HG03378 (cell line): Measurements from ENCODE around the gene TARDBP.
"Not testable (repeated sequence)": the region's sequence is repeated elsewhere in the genome, so short reads cannot be mapped to it uniquely, and the experiment has no call there.

Source experiments
- ATAC-seq: cut with Tn5 transposase; IDR thresholded peaks from one replicate; pipeline ENCODE4 v1.9.1; 2021; ENCODE audit warnings: mild to moderate bottlenecking, moderate library complexity; ENCODE audit not compliant: unreplicated experiment

Gene TARDBP

DNA sequence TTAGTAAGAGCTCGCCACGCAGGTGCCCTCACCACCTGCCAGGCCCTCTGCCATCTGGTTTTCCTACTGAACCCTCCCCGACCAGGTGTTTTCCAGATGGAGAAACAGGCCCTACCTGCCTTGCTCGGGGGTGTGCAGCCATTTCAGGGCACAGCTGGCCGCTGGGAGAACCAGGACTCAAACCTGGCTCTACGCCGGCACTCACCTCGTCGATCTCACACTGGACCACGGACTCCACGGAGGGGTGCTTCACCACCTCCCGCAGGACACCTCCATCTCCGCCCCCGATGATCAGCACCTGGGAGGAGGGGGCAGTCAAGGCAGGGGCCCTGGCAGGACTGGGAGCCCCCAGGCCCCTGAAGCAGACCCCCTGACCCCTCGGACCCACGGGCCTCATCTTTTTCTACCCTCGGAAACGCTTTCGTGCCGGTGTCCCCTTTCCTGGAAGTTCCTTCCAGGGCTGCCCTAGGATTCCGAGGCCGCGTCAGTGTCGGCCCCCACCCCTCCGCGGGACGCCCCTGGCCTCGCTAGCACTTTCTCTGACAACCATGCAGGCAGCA lies 46.2 kb downstream of the TARDBP start:
- ATAC-seq = no peak

DNA sequence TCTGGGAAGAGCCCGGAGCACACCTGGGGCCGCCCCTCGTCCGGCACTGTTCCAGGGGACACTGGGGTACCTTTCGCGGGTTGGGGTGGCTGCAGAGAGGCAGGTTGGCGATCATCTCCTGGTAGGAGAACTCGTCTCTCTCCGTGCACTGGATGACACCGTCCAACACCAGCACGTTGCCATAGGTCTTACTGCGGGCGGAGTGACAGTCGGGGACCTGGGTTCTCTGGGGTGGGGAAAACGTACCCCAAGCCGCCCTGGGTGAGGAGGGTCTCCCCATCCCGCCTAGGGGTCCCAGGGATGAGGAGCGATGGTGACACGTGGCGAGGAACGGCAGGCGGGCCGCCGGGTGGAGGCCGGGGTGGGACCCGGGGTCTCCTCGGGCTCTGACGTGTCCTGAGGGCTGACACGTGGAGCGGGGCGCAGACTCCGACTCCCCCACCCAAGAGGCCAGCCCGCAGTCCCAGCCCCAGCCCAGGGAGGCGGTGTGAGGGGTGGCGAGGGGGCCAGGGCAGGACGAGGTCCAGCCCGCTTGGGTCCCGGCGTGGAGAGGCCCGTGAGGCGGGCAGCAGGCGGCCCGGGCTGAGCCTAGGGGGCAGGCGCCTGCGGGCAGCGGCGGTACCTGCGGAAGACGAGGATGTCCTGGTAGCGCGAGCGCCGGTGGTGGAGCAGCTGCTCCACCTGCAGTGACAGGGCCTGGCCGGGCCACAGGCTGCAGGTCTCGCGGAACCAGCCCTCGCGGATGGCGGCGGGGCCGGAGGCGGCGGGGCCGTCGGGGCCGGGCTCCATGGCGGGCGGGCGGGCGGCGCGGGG lies 46.9 kb downstream of the TARDBP start:
- peak; percentile 9 for ATAC-seq

DNA sequence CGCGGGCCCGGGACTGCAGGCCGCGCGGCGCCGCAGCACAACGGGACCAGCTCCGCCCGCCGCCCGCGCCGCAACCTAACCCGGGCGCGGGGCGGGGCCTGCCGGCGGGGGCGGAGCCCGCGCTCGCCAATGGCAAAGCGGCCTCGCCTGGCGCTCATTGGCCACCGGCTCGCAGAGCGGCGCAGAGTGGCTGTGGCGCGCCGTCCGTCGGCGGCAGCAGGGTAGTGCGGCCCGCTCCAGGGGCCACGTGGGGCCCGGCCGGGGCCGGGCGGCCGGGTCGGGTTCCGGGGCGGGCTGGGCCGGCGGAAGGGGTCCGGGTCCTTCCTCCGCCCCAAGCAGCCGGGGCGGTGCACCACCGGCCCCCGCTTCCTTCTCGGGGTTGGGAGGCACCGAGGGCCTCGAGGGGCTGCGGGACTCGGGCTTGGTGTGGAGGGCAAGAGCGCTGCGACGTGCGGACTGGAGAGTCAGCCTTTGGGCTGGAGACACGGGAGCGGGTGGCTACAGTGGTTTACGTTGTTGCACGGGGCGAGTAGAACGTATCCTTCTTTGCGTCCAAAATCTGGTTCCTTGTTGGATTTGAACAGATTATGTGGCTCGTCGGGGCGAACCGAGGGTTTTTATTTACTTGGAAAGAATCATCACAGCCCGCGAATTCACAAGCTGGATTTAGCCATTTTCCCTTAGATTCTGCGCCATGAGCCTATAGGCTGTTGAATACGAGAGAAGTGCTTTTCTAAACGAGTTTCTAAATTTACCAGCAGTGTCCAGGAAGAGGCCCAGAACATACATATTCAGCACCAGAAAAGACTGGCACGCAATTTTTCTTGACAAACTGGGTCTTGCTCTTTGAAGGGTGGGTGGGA lies 47.7 kb downstream of the TARDBP start, which contains the start of gene SRM:
TSS of gene SRM (minus strand) at position 51 of the 863 bp plus-strand sequence. CDS start 75 bp downstream, outside the sequence.
- ATAC-seq = peak; percentile 55

DNA sequence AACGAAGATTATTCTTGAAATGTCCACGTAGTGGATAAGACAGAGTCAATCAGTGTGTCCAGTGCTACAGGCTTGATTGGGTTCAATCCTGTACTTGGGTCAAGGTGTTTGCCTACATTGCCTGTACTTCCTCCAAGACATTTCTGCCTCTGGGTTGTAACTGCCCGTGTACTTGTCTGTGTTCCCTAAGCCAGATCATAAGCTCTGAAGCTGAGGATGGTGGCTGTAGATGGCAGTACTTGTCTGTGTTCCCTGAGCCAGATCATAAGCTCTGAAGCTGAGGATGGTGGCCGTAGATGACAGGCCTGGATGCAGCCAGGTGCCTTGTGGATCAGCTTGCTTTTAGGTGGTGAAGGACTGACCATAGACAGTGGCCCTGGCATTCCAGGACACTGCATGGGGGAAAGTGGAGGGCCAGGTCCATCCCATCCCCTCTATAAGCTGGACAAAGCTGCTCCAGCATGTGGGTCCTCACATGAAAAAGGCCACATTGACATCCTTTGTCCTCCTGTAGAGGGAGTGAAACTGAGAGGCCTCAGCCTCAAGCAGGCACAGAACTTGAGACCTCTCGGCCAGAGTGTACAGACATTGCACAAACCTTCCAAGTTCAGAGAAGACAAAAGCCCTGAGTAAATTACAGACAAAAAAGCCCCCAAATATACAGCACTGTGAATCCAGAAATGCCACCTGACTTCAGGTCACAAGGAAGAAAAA lies 49.4 kb downstream of the TARDBP start:
- no peak for ATAC-seq

DNA sequence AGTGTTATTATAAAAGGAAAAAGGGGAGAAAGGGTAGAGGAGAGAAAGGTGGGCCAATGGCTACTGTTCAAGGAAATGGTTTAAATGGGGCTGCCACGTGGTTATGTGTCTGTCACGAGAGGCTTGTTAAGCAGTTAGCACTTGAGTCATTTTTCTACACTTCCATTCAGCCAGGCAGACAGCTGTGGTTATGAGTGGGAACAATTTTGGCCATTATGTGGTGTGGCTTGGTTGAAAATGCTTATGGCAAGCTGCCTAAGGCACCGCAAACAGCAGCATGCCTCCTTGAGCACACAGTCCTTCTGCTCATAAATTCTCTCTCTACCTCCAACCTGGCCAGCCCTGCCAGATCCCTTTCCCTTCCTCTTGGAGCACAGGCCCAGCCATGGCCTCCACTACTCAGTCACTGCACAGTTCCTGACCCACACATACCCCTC lies 50.5 kb downstream of the TARDBP start:
- peak; percentile 45 for ATAC-seq

DNA sequence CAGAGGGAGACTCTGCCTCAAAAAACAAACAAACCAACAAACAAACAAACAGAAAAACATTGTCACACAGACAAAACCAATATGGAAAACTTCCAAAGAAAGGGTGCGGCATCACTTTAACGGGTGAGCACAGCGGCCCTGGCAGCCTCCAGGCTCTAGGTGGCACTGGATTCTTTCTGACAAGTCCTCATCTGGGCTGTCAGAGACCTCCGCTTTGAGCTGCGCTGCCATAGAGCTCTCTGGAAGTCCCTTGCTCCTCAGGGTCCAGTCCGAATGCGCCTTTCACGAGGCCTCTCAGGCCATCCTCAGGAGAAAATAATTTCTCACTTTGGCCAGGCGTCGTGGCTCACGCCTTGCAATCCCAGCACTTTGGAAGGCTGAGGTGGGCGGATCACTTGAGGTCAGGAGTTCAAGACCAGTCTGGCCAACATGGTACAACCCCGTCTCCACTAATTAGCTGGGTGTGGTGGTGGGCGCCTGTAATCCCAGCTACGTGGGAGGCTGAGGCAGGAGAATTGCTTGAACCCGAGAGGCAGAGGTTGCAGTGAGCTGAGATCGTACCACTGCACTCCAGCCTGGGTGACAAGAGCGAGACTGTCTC lies 51.6 kb downstream of the TARDBP start:
- not testable (repeated sequence) for ATAC-seq

DNA sequence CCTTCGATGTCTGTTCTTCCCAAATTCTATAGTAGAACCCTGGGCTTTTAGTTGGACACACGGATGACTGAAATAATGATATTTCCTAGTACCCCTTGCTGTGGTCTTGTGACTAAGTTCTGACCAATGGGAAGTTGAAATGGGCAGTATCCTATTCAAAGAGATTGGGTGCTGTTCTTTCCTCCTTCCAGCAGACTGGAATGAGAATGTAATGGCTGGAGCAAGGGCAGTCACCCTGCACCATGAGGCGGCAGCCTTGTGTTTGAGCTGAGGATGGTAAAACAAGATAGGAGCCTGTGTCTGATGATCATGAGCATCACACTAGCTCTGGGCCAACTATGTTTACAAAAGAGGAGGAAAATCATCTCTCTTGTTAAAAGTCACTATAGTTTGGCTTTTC lies 52.5 kb downstream of the TARDBP start:
- ATAC-seq = no peak

DNA sequence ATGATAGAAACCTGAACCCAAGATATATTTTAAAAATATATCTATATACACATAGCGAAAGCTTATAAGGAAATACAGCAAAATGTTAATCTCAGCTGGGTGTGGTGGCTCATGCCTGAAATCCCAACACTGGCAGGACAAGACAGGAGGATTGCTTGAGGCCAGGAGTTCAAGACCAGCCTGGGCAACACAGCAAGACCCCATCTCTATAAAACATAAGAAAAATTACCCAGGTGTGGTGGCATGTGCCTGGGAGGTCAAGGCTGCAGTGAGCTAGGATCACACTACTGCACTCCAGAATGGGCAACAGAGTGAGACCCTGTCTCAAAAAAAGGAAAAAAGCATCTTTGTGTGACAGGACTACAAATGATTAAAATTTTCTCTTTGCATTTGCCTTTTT lies 53.3 kb downstream of the TARDBP start:
- no peak for ATAC-seq

DNA sequence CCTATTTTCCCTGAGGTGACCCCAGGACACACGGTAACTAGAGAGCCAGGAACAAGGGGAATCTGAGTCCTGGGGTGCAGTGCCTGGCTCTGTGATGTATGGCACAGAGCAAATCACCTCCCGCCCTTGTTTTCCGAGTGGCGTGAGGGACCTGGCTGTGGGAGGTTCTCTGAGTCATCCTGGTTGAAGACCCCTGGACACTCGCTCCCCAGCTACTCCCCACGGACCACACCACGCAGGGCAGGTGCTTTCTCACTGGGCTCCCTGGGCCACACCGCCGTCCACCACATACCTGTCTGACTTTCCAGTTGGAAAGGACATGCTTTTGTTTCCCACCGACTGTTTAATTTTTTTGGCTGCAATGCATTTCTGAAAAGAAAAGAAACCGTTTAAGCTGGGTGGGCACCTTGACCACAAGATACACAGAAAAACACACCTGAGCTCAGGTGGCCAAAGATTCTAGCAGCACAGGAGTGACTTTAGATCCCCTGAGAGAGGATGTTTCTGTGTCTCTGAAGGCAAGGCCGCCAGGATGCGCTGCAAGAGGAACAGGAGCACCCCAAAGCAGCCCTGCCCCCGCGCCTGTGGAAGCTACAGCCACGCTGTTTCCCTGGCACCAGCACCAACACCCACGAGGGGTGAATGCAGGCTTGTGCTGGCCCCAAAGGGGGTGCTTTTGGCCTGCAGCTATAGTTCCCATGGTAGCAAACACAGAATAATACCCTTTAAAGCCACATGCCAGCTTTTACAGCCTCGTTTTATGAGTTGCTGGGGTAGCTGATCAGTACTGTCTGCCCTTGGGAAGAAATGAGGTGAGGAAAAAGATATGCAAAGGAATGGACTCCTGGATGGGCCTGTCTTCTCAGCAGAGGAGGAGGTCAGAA lies 55.5 kb downstream of the TARDBP start:
- no peak for ATAC-seq

DNA sequence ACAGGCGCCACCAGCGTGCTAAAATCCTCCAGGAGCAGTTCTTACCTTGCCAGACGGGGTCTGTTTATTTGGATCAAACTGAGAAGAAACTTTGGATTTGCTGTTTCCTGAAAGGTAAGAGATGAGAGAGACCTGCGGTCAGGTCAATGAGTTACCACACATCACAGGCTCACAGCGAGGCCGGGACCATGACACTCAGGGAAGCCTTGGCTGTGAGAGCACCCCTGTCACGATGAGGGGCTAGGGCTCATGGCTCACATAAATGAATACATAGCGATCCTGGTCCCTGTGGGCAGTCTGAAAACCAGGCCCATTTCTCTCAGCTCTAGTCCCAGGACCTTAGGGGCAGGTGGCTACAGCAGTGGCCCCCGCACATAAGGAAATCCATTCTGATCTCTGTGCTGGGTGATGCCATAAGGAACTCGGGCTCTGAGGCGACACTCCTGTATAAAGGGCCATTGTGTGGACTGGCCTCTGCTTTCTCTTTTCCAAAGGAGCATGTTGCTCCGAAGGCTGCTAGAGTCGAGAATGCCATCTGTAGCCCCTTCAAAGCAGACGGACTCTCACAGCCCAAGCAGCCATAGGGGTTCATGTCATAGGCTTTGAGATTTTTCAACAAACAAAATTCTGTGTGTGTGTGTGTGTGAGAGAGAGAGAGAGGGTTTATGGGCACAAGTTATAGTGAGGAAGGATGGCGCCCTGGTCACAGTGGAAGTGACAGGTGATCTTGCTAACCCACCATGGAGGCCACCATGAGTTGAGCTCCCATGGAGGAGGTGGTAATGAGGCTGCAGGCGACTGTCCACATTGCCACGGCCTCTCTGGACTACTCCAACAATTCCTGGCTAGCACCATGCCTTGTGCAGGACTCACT lies 56.4 kb downstream of the TARDBP start:
- no peak for ATAC-seq

DNA sequence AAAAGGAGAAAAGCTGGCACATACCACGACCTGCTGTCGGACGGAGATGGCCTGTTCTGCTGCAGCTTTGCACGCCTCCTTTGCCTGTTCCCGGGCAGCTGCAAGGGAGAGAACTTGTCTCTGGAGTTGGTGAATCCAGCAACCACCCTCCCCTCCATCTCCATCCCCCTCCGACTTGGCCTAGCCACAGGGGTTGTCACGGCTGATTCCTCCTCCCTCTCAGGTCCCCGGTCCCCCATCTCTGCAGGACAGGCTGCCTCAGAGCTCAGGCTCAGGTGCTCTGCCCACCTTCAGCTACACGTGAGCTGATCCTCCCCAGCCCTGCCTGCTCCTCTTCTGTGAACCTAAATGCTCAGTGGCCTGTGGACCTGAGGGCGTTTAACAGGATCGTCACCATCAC lies 58.4 kb downstream of the TARDBP start:
- no peak for ATAC-seq

DNA sequence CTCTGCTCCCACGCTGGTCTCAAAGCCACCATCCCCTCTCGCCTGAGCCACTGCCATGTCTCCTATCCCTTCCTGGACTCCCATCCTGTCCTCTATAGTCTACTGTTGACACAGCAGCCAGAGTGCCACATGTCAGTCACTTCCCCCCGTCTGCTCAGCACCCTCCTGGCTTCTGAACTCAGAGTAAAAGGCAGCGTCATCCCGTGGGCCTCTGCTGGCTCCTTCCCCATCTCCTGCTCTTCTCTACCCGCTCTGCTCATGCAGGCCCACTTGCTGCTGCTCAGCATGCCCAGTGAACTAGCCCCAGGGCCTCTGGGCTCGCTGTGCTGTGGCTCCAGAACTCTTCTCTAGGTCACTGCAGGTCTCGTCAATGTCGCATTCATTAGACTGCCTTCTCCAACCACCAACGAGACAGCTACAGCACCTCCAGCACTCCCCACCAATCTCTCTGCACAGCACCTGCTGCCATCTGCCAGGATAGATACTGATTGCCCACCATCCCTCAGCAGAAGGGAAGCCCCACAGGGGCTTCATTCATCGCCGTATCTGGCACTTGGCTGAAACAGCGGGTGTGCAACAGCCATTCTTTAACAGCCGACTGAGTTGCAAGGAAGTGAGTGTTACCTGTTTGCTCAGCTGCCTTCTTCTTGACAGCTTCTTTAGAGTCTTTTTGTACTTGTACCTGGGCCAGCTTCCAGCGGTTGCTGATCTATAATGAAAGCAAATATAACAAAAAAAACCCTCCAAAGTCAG lies 59.2 kb downstream of the TARDBP start:
- ATAC-seq = no peak

DNA sequence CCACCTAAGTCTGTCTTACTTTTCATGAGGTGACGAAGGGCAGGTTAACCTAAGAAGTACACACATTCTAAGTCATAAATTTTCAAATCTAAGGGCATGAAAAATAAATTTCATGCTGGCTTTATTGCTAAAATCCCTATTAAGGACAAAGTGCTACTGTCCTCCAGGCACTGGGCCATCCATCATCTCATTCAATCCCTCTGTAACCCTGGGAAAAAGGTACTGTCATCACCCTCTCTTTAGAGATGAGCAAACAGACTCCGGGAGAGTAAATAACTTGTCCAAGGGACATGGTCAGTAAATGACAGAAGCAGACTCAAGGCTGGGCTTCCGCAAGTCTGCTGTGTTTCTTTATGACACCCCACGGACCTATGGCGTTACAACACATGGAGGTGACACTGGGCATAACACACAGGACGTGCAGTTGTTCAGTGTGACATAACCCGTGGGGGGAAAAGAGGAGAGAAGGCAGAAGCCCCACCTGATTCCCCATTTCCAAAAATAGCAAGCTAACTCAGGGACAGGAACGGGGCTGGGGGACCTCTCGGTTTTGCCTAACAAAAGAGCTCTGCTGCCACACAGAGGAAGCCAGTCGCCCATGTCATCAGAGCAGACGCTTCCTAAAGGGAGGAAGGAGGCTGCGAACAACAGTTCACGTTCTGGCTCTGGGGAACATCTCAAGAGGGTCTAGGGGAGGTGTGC lies 59.9 kb downstream of the TARDBP start:
- ATAC-seq = no peak

DNA sequence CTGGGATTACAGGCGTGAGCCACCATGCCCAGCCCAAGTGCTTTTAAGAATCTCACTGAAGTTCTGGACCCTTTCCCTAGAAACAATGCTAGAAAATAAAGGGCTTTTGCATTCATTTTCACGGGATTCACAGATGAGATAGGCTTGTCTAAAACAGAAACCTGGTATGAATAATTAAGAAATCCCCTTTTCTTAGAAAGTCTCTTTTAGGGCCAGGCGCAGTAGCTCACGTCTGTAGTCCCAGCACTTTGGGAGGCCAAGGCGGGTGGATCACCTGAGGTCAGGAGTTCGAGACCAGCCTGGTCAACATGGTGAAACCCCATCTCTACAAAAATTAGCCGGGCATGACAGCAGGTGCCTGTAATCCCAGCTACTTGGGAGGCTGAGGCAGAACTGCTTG lies 60.9 kb downstream of the TARDBP start:
- not testable (repeated sequence) for ATAC-seq
